K562 (cell line): ENCODE data around the gene HMCN1. TPM values are rescaled to one million over a fixed set of nuclear protein-coding genes. Genes with fewer than 3 reads are reported as not detected.

Experiments
- BCL6 ChIP-seq: fragments of 250-450 bp; sonication (Bioruptor Pico); IDR thresholded peaks from 2 replicates; pipeline ENCODE4 v1.4.0; 2020
- BCOR ChIP-seq: fragments of 450-650 bp; IDR thresholded peaks from 2 replicates; pipeline ENCODE4 v1.6.1; 2016
- CBFA2T2 ChIP-seq: fragments of 450-650 bp; conservative IDR thresholded peaks from 2 replicates; pipeline ENCODE4 v1.6.1; 2017; ENCODE audit warnings: mild to moderate bottlenecking
- CBFB ChIP-seq: sonication (generic); formaldehyde crosslinking; IDR thresholded peaks from 2 replicates; pipeline ENCODE4 v1.4.0; 2020; ENCODE audit warnings: mild to moderate bottlenecking, missing genetic modification reagents
- CCNT2 ChIP-seq: IDR thresholded peaks from 2 replicates; pipeline ENCODE4 v1.6.1; 2011; ENCODE audit warnings: borderline replicate concordance, low read depth, mild to moderate bottlenecking, moderate library complexity, mixed read lengths, low read length; ENCODE audit not compliant: insufficient read length; ENCODE audit errors: extremely low read depth
- CREB5 ChIP-seq: fragments of 250-450 bp; sonication (Bioruptor Pico); IDR thresholded peaks from 2 replicates; pipeline ENCODE4 v1.5.0; 2020; ENCODE audit warnings: mild to moderate bottlenecking
- CTBP1 ChIP-seq: fragments of 450-650 bp; IDR thresholded peaks from 2 replicates; pipeline ENCODE4 v1.6.1; 2016; ENCODE audit warnings: borderline replicate concordance
- HDAC2 ChIP-seq: fragments of 450-650 bp; IDR thresholded peaks from 2 replicates; pipeline ENCODE4 v1.6.1; 2016; ENCODE audit warnings: mild to moderate bottlenecking
- MAFF ChIP-seq: IDR thresholded peaks from 2 replicates; pipeline ENCODE4 v1.6.1; 2012; ENCODE audit warnings: low read length, improper control_type of control experiment
- MTA2 ChIP-seq: fragments of 450-650 bp; IDR thresholded peaks from 2 replicates; pipeline ENCODE4 v1.6.1; 2016; ENCODE audit warnings: low read depth
- NCOA1 ChIP-seq: fragments of 450-650 bp; IDR thresholded peaks from 2 replicates; pipeline ENCODE4 v1.6.1; 2016; ENCODE audit warnings: low read depth
- NCOR1 ChIP-seq: fragments of 450-650 bp; IDR thresholded peaks from 2 replicates; pipeline ENCODE4 v1.6.1; 2016; ENCODE audit warnings: mild to moderate bottlenecking, moderate library complexity
- NFE2 ChIP-seq: IDR thresholded peaks from 2 replicates; pipeline ENCODE4 v1.6.1; 2014; ENCODE audit warnings: antibody characterized with exemption, low read depth
- PKNOX1 ChIP-seq: fragments of 450-650 bp; IDR thresholded peaks from 2 replicates; pipeline ENCODE4 v1.6.1; 2016
- RAD51 ChIP-seq: fragments of 450-650 bp; IDR thresholded peaks from 2 replicates; pipeline ENCODE4 v1.7.1; 2016; ENCODE audit warnings: low read depth, mild to moderate bottlenecking, borderline replicate concordance
- REST ChIP-seq, 2 experiments: fragments of 450-650 bp; formaldehyde crosslinking in 1 of 2; IDR thresholded peaks; 2 replicates each; pipeline versions ENCODE4 v1.4.0 to v1.6.1; 2014 to 2020; ENCODE audit warnings: mild to moderate bottlenecking in 2 of 2, borderline replicate concordance in 1 of 2, low read depth in 1 of 2
- SMAD3 ChIP-seq: fragments of 450-650 bp; formaldehyde crosslinking; conservative IDR thresholded peaks from 2 replicates; pipeline ENCODE4 v1.4.0; 2020; ENCODE audit warnings: mild to moderate bottlenecking
- TAF9B ChIP-seq: fragments of 450-650 bp; IDR thresholded peaks from 2 replicates; pipeline ENCODE4 v1.6.1; 2018; ENCODE audit warnings: mild to moderate bottlenecking; ENCODE audit not compliant: partially characterized antibody
- XRCC3 ChIP-seq: fragments of 450-650 bp; IDR thresholded peaks from 2 replicates; pipeline ENCODE4 v1.6.1; 2017; ENCODE audit warnings: mild to moderate bottlenecking, moderate library complexity
- ZNF274 ChIP-seq: IDR thresholded peaks from 2 replicates; pipeline ENCODE4 v1.6.1; 2011; ENCODE audit warnings: low read depth, mild to moderate bottlenecking, low read length, moderate library complexity, borderline replicate concordance
- ZNF766 ChIP-seq: fragments of 200-800 bp; sonication (Bioruptor generic); conservative IDR thresholded peaks from 2 replicates; pipeline ENCODE4 v1.6.1; 2016; ENCODE audit warnings: missing genetic modification characterization, missing compliant biosample characterization
- polyA plus RNA-seq, 8 experiments: library from polyadenylated mRNA; depleted of rRNA in 4 of 8; stranded (reverse) in 5 of 8; unstranded in 3 of 8; fragments of >200 nt; fragmentation: Nextera tagmentation in 2 of 8; fragmentation: Illumina TruSeq in 1 of 8; extraction: Ambion mirVana in 2 of 8; extraction: Trizol in 1 of 8; gene quantifications; 2 replicates each; pipeline versions ENCODE4 v1.2.1 to v1.2.3, GENCODE V29; 2011 to 2014; ENCODE audit warnings: inconsistent platforms in 1 of 8, missing spikeins in 1 of 8
- total RNA-seq, 7 experiments: library from RNA; depleted of rRNA in 6 of 7; stranded (reverse); fragments of >200 nt in 6 of 7; fragmentation: Illumina TruSeq in 2 of 7; extraction: Trizol in 2 of 7; gene quantifications; 2 replicates each; pipeline versions ENCODE4 v1.2.1 to v1.2.3, GENCODE V29; 2011 to 2021; ENCODE audit warnings: low replicate concordance in 1 of 7

The HMCN1 gene
- total and polyA plus RNA-seq, 9 of the 15 experiments (the other 6 are each of a cell fraction or from before 2014, with no cell fraction given) = 0.07 to 0.36 (median 0.21) TPM

GRCh38 chr1:186112280-186112679 lies 378.1 kb downstream of the HMCN1 start (continued):
- TF ChIP-seq PKNOX1 = peak; percentile 63
- no peak for TF ChIP-seq CREB5 (CRISPR knock-in tag)
- peak; percentile 21; the same call in 1 of the 2 replicates for TF ChIP-seq ZNF274
- TF ChIP-seq HDAC2 = peak; percentile 99
- TF ChIP-seq CTBP1 = peak; percentile 96
- TF ChIP-seq RAD51 = peak; percentile 74; the same call in 1 of the 2 replicates
- peak; percentile 83 for TF ChIP-seq ZNF766 (CRISPR knock-in tag)
- TF ChIP-seq TAF9B = peak; percentile 48
- peak; percentile 69 for TF ChIP-seq NFE2
- TF ChIP-seq CBFA2T2 = peak; percentile 97
- peak; percentile 97 for TF ChIP-seq NCOR1
- peak; percentile 42; the same call in 1 of the 2 replicates for TF ChIP-seq MAFF
- peak; percentile 80 for TF ChIP-seq NCOA1
- TF ChIP-seq REST (IDR thresholded peaks at IDR 0.05; ENCODE audit: borderline replicate concordance) = peak; percentile 59
- TF ChIP-seq REST (CRISPR knock-in tag; IDR thresholded peaks at IDR 0.05; ENCODE audit: low read depth) = no peak
- peak; percentile 96 for TF ChIP-seq MTA2
- peak; percentile 90 for TF ChIP-seq CCNT2
- TF ChIP-seq SMAD3 (CRISPR knock-in tag) = 0 out of 2 replicates have a peak, but pooled peaks have one; percentile 24
- TF ChIP-seq BCOR = peak; percentile 68
- peak; percentile 45; the same call in 1 of the 2 replicates for TF ChIP-seq BCL6 (CRISPR knock-in tag)
- TF ChIP-seq CBFB (CRISPR knock-in tag) = no peak
- TF ChIP-seq XRCC3 = no peak
